Sigmoid colon (tissue), 4 donors: ENCODE results near the gene GHRHR.

Experiments used
- POLR2A ChIP-seq, 2 donors: fragments of 450-650 bp; IDR thresholded peaks; one replicate each; pipeline ENCODE4 v1.6.1; 2016; ENCODE audit warnings: antibody characterized with exemption in 2 of 2, mild to moderate bottlenecking in 2 of 2, moderate library complexity in 2 of 2
- POLR2AphosphoS5 ChIP-seq, 4 donors: sonication (generic); formaldehyde crosslinking; IDR thresholded peaks; one replicate each; pipeline ENCODE4 v1.6.1; 2017; ENCODE audit warnings: antibody characterized with exemption in 4 of 4

DNA sequence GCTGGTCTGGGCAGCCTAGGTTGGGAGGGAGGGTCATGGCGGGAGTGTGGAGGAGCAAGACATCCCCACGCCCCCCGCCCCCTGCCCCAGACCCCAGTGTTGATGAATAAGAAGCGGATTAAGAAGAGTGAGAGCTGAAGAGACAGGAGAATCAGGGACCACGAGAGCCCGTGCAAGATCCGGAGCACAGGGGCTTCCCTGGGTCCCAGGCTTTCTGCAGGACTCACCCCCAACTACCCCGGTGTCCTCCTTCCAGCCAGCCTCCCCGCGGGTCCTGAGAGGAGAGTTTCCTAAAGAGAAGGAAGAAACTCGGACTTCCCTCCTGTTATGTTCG is 20.1 kb downstream of the GHRHR start:
- TF ChIP-seq POLR2A (IDR thresholded peaks at IDR 0.05) (no peak), POLR2AphosphoS5 (IDR thresholded peaks at IDR 0.05) (no peak)
